AG08396 (cell line): ENCODE measurements around the gene FAM25G.
"Not testable (repeated sequence)": the region's sequence is repeated elsewhere in the genome, so short reads cannot be mapped to it uniquely, and the experiment has no call there.

Experiments used
- DNase-seq: peaks from one replicate; pipeline ENCODE4 v3.0.0; 2012; ENCODE audit warnings: low spot score, mixed read lengths

The FAM25G gene

DNA sequence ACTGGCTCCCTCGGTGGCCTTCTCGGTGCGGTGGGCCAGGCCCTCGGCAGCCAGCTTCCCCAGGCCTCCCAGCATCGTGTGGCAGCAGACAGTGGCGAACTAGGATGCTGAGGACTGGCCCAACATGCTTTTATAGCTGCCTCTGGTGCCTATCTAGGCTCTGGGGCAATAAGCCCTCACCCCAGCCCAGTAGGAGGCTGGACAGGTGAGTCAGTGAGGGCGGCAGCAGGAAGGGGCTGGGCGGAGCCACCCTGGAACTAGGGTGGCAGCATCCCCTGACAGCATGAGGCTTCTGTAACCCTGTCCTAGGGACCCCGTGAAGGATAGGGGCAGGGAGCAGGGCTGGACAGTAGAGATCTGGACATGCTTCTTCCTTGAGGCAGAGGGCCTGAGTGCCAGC, at the start of gene FAM25G:
Gene FAM25G, minus strand, starts transcription at position 101 of the 400 bp plus-strand sequence. Its CDS starts 26 bp downstream, at position 75.
- DNase-seq = not testable (repeated sequence)

DNA sequence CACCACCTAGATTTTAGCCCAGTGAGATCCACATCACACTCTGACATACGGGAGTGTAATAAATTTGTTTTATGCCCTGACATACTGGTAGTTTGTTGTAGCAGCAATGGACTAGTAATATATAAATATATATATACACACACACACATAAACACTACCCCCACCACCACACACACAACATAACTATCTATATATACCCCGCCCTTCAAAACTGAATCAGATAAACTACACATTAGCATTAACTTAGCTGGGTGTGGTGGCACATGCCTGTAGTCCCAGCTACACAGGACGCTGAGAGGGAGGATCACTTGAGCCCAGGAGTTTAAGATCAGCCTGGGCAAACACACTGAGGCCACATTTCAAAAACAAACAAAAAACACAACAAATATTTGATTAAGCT, 44.9 kb upstream of the FAM25G start:
- DNase-seq = not testable (repeated sequence)

DNA sequence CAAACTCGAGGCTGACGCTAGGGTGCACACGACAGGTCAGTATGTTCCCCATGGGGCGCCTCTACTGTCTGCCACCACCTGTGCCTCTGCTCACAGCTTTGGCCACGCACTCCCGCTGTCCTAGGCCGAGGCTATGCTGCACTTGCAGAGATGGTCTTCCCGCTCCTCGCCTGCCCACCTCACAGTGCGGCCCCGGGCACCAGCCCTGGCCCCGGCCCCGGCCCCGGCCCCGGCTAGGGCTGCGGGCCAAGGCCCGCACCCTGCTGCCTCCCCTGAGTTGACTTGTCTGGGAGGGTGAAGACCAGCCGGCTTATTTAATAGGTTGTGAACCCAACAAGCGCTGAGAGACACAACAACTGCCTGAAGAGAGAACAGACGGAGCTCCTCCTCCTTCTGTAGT, 32.0 kb upstream of the FAM25G start, which contains the start of gene AGAP9:
Gene AGAP9, minus strand, starts transcription at position 164 of the 400 bp plus-strand sequence. Its CDS starts 112 bp downstream, at position 52.
- not testable (repeated sequence) for DNase-seq

DNA sequence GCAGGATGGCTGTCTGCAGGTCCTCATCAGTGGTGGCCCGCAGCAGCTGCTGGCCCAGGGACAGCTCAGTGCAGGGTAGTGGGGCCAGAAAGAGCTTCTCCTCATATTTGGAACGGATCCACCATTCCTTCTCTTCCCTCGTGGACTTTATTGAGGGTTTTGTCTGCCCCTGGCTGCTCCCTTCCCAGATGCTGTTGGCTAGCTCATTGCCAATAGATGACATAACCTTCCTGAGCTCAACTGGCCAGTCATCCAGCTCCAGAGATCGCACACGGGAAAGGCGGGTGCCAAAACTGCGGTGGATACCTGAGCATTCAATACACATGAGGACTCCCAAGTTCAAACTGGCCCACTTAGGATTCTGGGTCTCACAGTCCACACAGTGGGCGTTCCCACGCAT, 10.8 kb upstream of the FAM25G start:
- DNase-seq = not testable (repeated sequence)

DNA sequence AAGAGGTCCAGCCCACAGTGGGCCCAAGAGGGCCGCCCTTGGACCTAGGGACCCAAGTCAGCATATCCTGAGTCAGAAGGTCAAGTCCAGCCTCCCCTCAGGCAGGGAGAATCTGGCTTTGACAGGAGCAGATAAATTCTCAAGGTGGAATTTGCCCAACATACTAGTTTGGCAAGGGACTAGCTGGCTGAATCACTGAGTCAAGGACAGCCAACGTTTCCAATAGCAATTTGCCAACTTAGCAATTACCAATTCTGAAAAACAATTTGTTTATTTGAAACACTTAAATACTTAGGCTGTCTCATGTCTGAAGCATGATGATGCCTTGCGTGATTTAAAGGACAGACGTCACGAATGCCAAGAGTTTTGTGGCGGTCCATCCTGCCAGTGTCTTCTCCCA, 2.7 kb upstream of the FAM25G start:
- not testable (repeated sequence) for DNase-seq

DNA sequence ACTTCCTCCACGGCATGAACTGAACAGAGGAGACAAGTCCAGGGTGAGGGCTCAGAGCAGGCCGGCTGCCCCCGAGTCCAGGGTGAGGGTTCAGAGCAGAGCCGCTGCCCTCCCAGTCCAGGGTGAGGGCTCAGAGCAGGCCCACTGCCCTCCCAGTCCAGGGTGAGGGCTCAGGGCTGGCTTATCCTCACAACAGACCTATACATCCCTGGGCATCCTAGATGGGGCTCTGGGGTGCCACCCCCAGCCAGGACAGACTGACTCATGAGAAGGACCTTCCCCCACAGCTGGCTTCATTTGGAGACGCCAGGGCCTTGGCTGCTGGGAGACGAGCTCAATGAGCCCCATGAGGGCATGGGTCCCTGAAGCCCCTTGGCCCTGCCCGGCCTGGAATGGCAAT, 1.9 kb downstream of the FAM25G start:
- DNase-seq = not testable (repeated sequence)

DNA sequence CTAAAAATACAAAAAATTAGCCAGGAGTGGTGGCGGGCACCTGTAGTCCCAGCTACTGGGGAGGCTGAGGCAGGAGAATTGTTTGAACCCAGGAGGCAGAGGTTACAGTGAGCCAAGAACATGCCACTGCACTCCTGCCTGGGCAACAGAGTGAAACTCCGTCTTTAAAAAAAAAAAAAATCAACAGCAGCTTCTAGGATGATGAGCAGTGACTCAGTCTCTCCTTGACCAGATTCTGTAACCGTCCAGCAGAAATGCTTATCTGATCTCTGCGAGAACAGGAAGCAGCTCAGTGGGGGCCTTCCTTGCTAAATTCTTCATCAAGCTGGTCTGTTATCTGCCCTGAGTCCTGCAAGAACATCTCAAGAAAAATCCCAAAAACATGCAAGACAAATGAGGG, 5.6 kb downstream of the FAM25G start:
- DNase-seq = not testable (repeated sequence)

DNA sequence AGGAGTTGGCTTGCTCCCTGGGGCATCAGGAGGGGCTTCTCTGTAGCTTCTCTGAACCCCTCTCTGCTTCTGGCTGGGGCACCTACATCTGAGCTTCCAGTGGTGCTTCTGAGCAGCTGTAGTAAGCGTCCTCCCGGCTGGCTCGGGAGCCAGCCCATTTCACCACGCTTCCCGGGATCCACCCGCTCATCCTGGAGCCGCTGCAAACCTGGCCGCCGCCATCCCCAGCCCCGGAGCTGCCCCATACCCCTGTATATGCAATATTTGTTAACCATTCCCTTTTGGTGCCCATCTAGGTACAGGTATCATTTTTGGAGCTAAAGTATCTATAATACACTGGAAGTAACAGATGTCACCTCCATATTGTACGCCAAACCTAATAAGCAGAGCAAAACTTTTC, 6.7 kb downstream of the FAM25G start:
- DNase-seq = not testable (repeated sequence)

DNA sequence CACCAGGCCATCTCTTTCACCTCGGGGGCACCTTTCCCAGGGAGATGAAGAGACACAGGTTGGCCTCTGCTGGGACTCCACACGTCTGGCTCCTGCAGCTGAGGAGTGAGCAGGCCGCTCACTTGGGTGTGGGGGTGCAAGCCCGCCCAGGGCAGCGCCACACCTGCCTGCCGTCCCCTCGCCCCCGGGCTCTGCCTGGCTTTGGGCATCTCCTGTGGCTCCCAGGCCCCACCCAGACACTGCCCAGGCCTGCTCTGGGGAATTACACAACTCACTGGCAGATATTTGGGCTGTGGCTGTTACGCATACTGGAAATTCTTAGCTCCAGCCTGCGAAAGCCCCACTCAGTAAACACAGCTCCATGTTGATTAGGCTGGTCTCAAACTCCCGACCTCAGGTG, 7.6 kb downstream of the FAM25G start, which contains the start of gene ANXA8:
Gene ANXA8, minus strand, starts transcription at position 193 of the 400 bp plus-strand sequence. Its CDS starts 182 bp downstream, at position 11.
- not testable (repeated sequence) for DNase-seq

DNA sequence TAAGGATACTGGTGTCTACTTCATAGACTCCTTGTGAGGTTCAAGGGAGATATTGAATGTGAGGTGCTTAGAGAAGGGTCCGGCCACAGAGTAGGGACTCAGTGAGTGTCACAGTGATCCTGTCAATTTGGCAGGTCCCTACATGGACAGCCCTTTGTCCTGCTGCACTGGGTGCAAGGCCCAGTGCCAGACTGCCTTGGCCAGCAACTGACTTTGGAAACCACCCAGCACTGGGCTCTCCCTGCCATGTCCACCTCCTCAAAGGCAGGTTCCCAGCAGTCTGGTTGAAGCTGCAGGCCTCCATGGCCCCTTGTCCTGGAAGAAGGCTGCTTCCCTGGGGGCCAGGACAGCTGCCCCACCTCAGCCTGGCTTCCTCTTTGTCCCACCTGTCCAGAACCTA, 9.1 kb downstream of the FAM25G start:
- not testable (repeated sequence) for DNase-seq

DNA sequence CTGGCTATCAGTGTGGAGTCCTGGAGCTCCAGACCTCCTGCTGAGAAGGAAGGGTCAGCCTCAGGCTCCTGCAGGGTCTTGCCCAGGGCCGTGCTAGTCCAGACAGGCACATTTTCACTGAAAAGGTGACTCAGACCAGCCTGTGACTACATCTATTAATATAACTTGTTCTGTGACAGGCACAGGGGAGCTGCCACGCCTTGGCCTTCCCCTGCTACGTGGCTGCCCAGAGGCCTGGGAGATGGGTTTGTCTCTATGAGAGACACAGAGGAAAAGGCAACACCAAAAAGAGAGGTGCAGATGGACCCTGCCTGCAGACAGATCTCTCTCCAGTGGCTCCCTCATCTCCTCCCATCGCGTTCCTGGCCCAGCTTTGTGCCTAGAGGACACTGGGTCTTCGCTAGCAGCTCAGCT, 9.7 kb downstream of the FAM25G start:
- DNase-seq = not testable (repeated sequence)

DNA sequence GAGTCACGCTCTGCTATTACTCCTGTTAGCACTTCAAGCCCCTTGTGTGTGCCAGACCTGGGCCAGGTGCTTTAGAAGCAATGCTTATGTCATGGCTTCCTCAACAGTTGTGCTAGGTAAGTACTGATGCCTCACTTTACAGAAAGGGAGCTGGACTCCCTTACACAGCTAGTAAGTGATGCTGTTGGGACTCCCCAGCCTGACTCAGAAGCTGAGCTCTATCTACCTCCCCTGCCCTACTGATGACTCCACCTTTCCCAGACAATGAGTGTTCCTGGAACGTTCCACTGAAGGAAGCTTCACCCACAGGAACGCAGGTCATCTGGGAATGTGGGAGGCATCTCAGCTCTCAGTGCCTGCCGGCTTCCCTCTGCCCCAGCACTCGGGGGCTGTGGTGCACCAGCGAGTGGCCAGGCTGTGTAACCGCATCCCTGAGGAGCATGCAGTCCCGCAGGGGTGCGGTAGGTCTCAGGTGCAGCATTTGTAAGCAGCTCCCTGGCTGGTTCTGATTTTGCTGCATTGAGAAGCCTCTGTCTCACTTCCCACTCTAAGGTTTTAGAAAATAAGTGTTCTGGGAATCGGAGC, 10.2 kb downstream of the FAM25G start:
- DNase-seq = not testable (repeated sequence)

DNA sequence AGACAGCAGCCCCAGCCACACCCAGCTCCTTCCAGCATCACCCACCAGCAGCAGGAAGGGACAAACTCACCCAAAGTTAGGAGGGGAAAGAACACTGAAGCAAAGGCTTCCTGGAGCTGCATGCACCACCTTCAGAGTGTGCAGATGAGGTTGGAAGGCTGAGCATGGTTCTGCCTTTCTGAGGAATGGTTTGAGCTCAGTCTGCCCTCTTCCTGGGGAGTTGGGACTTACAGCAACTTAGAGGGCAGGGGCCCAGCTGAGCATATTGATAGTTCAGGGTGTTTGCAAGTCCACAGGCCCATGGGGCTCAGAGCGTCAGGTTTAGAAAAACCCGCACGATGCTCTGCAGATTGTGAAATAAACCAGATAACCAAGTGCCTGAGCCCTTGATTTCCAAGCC, 11.4 kb downstream of the FAM25G start:
- DNase-seq = not testable (repeated sequence)

DNA sequence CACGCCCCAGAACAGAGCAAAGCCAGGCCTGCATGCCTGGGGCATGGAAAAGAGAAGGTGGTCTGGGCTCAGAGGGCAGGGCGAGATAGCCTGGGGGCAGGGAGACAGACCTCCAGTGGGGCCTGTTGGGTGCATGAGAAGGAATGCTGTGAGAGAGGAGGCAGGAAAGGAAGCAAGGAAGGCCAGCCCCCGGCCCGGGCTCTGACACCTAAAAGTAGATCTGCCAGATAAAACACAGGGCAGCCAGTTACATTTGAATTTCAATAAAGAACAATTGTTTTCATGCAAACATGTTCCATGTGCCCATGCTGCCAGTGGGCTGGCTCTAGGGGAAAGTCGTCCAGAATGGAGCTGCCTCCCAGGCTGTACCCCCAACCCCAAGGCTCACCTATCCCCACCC, 13.4 kb downstream of the FAM25G start:
- DNase-seq = not testable (repeated sequence)

DNA sequence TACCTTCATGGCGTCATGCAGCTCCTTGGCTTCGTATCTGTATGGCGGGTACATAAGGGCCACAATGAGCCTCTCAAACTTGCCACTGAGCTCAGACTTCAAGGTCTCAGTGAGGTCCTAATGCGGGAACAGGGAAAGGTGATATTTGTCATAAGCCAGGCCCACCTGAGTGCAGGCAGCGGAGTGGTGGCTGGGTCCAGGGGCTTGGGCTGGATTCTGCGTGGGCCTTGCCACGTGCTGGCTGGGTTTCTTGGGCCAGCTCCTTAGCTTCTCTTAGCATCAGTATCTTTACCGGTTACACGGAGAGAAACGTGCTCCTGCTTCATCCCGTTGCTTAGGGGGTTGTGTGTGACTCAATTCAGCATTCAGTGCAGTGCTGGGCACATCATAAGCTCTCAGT, 14.4 kb downstream of the FAM25G start:
- DNase-seq = not testable (repeated sequence)

DNA sequence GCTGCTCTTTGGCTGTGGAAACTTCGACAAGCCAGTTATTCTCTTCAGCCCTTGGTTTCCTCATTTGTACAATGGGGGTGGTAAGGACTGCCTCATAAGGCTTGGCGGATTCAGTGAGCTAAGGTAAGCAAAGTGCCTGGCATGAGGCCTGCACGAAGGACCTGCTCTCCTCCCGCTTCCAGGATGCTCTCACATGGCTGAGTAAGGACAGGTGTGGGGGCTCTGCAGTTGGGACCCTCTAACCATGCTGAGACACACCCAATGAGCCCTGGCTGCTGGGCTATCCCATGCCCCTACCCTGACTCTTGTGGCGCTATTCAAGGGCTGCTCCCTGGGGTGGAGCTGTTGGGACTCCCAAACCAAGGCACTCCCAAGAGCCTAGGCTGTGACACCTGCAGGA, 16.4 kb downstream of the FAM25G start:
- DNase-seq = not testable (repeated sequence)

DNA sequence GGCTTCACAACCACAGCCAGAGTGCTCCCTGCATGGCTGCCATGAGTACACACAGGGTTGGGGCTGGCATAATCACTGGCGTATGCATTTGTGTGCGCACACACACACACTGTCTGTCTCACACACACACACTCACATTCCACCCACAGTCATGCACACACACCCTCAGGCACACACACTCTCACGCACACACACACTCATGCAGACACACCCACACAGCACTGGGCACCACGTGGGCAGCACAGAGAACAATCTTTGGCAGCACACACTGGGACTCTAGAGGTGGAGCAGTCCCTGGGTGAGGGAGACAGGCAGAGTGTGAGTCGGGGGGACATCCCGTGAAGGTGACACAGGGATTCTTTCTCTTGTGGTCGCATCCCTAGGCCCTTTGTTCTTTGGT, 18.0 kb downstream of the FAM25G start:
- not testable (repeated sequence) for DNase-seq

DNA sequence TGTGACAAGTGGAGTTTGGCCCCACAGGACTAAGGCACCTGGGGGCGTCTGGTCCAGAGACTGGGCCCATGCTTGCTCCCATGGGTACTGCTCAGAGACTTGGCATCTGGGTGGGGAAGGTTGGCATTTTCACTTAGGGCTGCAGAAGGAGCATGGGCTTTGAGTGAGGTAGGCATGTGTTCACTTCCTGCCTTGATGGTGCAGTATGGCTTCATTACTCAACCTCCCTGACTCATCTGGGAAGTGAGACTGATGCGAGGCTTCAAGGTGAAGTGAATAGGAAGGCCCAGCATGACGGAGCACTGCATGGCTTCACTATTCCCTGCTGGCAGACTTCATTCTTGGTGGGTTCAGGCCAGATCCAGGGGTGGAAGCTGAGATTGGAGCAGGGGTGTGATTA, 18.9 kb downstream of the FAM25G start:
- not testable (repeated sequence) for DNase-seq

DNA sequence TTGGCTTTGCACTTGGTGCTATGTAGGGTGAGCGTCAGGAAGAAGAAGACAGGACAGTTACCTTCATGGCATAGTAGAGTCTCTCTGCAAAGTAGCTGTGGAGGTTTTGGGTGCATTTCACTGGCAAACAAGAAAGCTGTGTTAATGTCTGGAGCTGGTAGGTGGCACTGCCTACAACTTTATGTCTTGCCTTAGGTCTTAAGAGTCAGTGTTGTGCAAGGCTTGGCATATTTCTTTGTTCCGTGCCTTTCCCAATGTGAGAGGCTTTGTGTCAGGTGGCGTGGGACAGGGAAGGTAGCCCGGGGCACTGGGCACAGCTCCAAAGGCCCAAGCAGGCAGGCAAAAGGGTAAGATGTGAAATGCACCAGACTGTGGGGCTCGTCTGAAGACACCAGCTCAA, 19.4 kb downstream of the FAM25G start:
- not testable (repeated sequence) for DNase-seq

DNA sequence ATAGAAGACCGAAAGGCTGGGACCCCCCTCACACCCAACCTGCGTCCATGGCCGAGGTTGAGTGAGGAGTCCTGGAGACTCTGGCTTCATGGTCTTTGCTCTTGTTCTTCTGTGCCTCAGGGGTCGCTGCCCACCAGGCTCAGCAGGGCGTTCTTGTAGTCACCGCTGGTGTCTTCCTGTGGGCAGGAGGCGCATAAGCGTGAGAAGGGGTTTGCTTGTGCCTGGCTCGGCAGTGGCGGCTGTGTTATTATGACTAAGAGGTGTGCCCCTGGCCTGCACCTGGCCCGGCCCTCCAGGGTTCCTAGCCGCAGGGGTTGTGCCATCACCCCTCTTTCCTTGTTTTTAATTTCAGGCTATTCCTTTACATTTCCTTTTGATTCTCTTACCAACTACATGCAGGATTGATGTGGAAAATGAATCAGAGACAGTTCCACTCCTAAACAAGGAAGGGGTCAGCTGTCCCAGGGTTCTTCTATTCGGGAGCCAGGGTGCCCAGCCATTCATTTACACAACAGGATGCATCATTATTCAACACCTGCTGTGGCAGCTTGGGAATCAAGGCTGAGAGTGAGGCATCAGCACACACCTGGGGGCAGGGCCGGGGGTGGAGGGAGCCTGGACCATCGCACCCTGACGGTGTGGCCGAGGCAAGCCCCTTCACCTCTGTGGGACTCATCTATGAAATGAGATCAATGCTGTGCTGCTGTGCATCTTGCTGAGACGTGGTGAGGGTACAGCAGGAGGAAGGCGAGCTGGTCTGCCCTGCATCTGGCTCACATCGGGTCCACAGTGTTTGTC, 22.6 kb downstream of the FAM25G start:
- DNase-seq = not testable (repeated sequence)

DNA sequence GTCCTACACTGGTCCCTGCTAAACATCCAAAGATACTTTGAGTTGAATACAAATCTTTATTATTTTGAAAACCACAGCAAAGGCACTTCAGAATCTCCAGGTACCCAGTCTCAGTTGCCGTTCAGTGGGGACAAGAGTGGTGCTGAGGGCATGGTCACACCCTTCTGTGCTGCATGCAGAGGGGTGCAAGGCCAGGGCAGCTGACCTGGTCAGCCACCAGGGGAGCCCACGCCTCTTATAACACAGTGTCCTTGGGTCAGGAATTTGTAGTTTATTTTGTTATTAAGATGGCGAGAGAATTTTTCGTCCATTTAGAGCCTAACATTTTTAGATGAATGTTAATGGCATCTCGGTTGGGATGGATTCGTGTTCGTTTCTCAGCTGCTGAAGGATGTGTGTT, 23.5 kb downstream of the FAM25G start:
- DNase-seq = not testable (repeated sequence)

DNA sequence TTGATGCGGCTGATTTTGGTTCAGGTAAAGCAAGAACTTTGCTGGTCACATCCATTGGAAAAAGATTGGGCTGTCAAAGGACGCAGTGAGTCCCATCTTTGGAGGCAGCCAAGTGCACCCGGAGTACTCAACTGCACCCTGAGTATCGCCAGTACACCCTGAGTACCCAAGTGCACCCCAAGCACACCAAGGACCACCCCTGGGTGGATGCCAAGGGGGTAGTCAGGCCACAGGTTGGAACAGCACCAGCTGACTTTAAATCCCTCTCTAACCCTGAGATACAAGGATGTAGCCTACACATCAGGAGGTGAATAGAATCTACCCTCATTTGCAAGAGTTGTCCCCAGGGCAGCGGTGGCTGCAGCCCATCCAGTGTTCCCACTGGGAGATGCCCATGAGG, 24.0 kb downstream of the FAM25G start:
- not testable (repeated sequence) for DNase-seq
